ENCODE measurements around the gene PKD1L1.
"Not testable (repeated sequence)": the region's sequence is repeated elsewhere in the genome, so short reads cannot be mapped to it uniquely, and the experiment has no call there.

Gene PKD1L1

GRCh38 chr7:47954231-47954911, 6.1 kb upstream of the PKD1L1 start:
- DNase-seq (ENCODE audit: low spot score): no peak

- DNase-seq (ENCODE audit: low spot score): no peak
These were observed 5.6 kb upstream of the PKD1L1 start for GRCh38 chr7:47953822-47954221.

- no peak for DNase-seq (ENCODE audit: low spot score)
These were observed 4.0 kb upstream of the PKD1L1 start for GRCh38 chr7:47952224-47952623.

- DNase-seq (ENCODE audit: low spot score): no peak
These were observed 3.1 kb upstream of the PKD1L1 start for GRCh38 chr7:47951374-47951773.

GRCh38 chr7:47950714-47951113, 2.4 kb upstream of the PKD1L1 start:
- no peak for DNase-seq (ENCODE audit: low spot score)

GRCh38 chr7:47949703-47950102, 1.4 kb upstream of the PKD1L1 start:
- no peak for DNase-seq (ENCODE audit: low spot score)

GRCh38 chr7:47947355-47947749, 914 bp downstream of the PKD1L1 start:
- no peak for DNase-seq (ENCODE audit: low spot score)

- DNase-seq (ENCODE audit: low spot score): no peak
These were observed 1.5 kb downstream of the PKD1L1 start for GRCh38 chr7:47946581-47947354.

- peak; percentile 42 for DNase-seq (ENCODE audit: low spot score)
These were observed 2.8 kb downstream of the PKD1L1 start for GRCh38 chr7:47945261-47946015.

- no peak for DNase-seq (ENCODE audit: low spot score)
These were observed 3.6 kb downstream of the PKD1L1 start for GRCh38 chr7:47944536-47945260.

GRCh38 chr7:47943676-47944474, 4.4 kb downstream of the PKD1L1 start:
- no peak for DNase-seq (ENCODE audit: low spot score)

- DNase-seq (ENCODE audit: low spot score): not testable (repeated sequence)
These were observed 5.6 kb downstream of the PKD1L1 start for GRCh38 chr7:47942651-47943050.

- DNase-seq (ENCODE audit: low spot score): no peak
These were observed 6.1 kb downstream of the PKD1L1 start for GRCh38 chr7:47942132-47942531.

- no peak for DNase-seq (ENCODE audit: low spot score)
These were observed 7.0 kb downstream of the PKD1L1 start for GRCh38 chr7:47941136-47941844.

- no peak for DNase-seq (ENCODE audit: low spot score)
These were observed 7.9 kb downstream of the PKD1L1 start for GRCh38 chr7:47940088-47941013.

GRCh38 chr7:47939425-47940036, 8.7 kb downstream of the PKD1L1 start:
- no peak for DNase-seq (ENCODE audit: low spot score)

GRCh38 chr7:47938574-47939165, 9.6 kb downstream of the PKD1L1 start:
- no peak for DNase-seq (ENCODE audit: low spot score)

GRCh38 chr7:47937711-47938573, 10.3 kb downstream of the PKD1L1 start:
- DNase-seq (ENCODE audit: low spot score): no peak
